Endothelial cell of umbilical vein (primary cell): ENCODE results near the gene RANBP1.

ENCODE experiments used
- CTCF ChIP-seq, 2 donors: IDR thresholded peaks; 1 replicate in 1 of 2; 2 replicates in 1 of 2; pipeline ENCODE4 v1.5.1; 2011; ENCODE audit warnings: low read length in 2 of 2, mild to moderate bottlenecking in 2 of 2, moderate library complexity in 2 of 2, control low read depth in 1 of 2, inconsistent platforms in 1 of 2, low read depth in 1 of 2; ENCODE audit not compliant: insufficient read depth in 1 of 2; ENCODE audit errors: extremely low read depth in 1 of 2
- EZH2 ChIP-seq: IDR thresholded peaks from 2 replicates; pipeline ENCODE4 v1.6.1; 2012; ENCODE audit warnings: borderline replicate concordance, low read depth, mild to moderate bottlenecking, moderate library complexity, low read length, inconsistent platforms; ENCODE audit not compliant: severe bottlenecking
- FOS ChIP-seq: IDR thresholded peaks from 2 replicates; pipeline ENCODE4 v1.6.1; 2011; ENCODE audit warnings: mild to moderate bottlenecking, low read length, moderate library complexity, borderline replicate concordance; ENCODE audit not compliant: insufficient read depth
- GATA2 ChIP-seq: IDR thresholded peaks from 2 replicates; pipeline ENCODE4 v1.7.0; 2011; ENCODE audit warnings: low read depth, mild to moderate bottlenecking, moderate library complexity, mixed read lengths, low read length; ENCODE audit not compliant: insufficient read length, insufficient read depth
- JUN ChIP-seq: IDR thresholded peaks from 2 replicates; pipeline ENCODE4 v1.6.1; 2011; ENCODE audit warnings: borderline replicate concordance, low read depth; ENCODE audit not compliant: insufficient read length, insufficient read depth
- POLR2A ChIP-seq: IDR thresholded peaks from 2 replicates; pipeline ENCODE4 v1.6.1; 2012; ENCODE audit warnings: low read depth, mild to moderate bottlenecking, control low read depth, low read length
- POLR2AphosphoS5 ChIP-seq: IDR thresholded peaks from 2 replicates; pipeline ENCODE4 v1.6.1; 2012; ENCODE audit warnings: low read depth, mild to moderate bottlenecking, control low read depth, low read length, moderate library complexity; ENCODE audit not compliant: insufficient read depth
- TF ChIP-seq, protein P1 (sequence below): IDR thresholded peaks from 2 replicates; pipeline ENCODE4 v1.6.1; 2011; ENCODE audit not compliant: insufficient read depth, insufficient read length

DNA sequence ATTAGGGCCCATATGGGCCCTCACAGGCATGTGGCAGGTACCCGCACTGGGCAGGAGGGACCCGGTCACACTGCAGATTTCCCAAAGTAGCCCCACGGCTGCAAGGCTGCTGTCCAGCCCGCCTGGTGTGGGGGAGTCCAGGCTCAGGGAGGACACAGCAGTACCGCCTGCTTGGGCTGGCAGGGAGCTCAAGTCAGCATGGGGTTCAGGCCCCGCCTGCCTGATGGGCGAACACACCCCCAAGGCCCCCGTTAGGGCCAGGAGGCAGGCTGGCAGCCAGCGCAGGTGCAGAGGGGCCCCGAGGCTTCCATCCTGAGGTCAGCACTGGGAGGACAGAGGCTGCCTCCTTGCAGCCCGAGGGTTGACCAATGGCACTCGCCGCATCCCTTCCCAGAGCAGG, 21.2 kb downstream of the RANBP1 start:
- no peak for TF ChIP-seq POLR2AphosphoS5
- TF ChIP-seq CTCF (IDR thresholded peaks at IDR 0.05; ENCODE audit: extremely low read depth in 1 of 2, insufficient read depth in 1 of 2, low read depth in 1 of 2, low read length in 2 of 2), result no peak
- no peak for TF ChIP-seq EZH2
- TF ChIP-seq, protein P1, sequence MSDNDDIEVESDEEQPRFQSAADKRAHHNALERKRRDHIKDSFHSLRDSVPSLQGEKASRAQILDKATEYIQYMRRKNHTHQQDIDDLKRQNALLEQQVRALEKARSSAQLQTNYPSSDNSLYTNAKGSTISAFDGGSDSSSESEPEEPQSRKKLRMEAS, result no peak
- no peak for TF ChIP-seq FOS
- TF ChIP-seq POLR2A, result no peak
- TF ChIP-seq JUN, result no peak
- TF ChIP-seq GATA2, result no peak
